ENCODE data around the gene C19orf81. TPM values are rescaled to one million over a fixed set of nuclear protein-coding genes. Genes with fewer than 3 reads are reported as not detected.
A peak's percentile ranks its signal among the peaks of the same experiment; 100 is the strongest.

C19orf81 gene
- total RNA-seq, 1 experiment from 2014 or later = not detected

DNA sequence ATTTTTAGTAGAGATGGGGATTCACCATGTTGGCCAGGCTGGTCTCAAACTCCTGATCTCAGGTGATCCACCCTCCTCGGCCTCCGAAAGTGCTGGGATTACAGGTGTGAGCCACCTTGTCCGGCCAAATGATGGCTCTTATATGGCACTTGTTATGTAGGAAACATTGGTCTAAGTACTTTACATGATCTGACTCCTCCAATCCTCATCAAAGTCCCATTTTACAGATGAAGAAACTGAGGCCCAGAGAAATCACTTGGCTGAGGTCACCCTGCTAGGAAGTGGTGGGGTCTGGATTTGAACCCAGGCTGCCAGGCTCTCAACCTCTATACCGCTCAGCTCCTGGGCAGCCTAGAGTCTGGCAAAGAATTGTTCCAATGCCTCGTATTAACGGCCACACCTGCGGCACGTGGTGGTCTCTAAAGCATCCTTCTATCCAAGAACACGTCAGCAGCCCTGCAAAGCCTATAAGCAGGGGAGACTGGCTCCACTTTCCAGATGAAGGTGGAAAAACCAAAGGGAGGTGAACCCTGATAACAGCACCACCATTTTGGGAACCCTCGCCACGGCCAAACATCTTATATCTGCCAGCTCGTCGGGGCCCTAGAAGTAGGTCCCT is 52.2 kb downstream of the C19orf81 start:
- Histone ChIP-seq H3F3A (ENCODE audit: insufficient read depth, low read depth) (no peaks in the 10 kb centered on the region), H3K4me1 (replicated peaks; ENCODE audit: insufficient read depth) (no peaks in the 10 kb centered on the region), H3K4me3 (no peak overlapping the region), H3K79me2 (ENCODE audit: low read depth) (no peaks in the 10 kb centered on the region), H2AFZ (no peak overlapping the region), H3K4me2 (no peak overlapping the region), H3K36me3 (ENCODE audit: low read depth) (no peaks in the 10 kb centered on the region), H3K9me2 (ENCODE audit: insufficient read depth) (no peaks in the 10 kb centered on the region), H3K27ac (no peak overlapping the region), H3K9me3 (ENCODE audit: insufficient read depth, low read depth) (no peaks in the 10 kb centered on the region), H4K20me1 (ENCODE audit: insufficient read depth) (peaks cover 5% of the 10 kb centered on the region; the same call in 1 of the 2 replicates), H3K27me3 (ENCODE audit: insufficient read depth, low read depth) (peaks cover 86% of the 10 kb centered on the region)
- intact Hi-C loops (cut with micrococcal nuclease; ENCODE audit: unreplicated experiment) = loop anchor here (10.0 kb wide), 1 partner anchor 313 kb away; the partner anchor contains the start of gene KLK10
- TF ChIP-seq, protein P1, sequence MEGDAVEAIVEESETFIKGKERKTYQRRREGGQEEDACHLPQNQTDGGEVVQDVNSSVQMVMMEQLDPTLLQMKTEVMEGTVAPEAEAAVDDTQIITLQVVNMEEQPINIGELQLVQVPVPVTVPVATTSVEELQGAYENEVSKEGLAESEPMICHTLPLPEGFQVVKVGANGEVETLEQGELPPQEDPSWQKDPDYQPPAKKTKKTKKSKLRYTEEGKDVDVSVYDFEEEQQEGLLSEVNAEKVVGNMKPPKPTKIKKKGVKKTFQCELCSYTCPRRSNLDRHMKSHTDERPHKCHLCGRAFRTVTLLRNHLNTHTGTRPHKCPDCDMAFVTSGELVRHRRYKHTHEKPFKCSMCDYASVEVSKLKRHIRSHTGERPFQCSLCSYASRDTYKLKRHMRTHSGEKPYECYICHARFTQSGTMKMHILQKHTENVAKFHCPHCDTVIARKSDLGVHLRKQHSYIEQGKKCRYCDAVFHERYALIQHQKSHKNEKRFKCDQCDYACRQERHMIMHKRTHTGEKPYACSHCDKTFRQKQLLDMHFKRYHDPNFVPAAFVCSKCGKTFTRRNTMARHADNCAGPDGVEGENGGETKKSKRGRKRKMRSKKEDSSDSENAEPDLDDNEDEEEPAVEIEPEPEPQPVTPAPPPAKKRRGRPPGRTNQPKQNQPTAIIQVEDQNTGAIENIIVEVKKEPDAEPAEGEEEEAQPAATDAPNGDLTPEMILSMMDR (conservative IDR thresholded peaks at IDR 0.05) = no peak
- peak; percentile 17; the same call in 1 of the 2 replicates for TF ChIP-seq EZH2 (IDR thresholded peaks at IDR 0.05; ENCODE audit: low read depth)
- no peak for DNase-seq
- CTCF ChIA-PET = no interaction called here
- POLR2A ChIA-PET (ENCODE audit: unreplicated experiment) = no interaction called here
- no TSS peak for BruUV-seq (replicated peaks)

DNA sequence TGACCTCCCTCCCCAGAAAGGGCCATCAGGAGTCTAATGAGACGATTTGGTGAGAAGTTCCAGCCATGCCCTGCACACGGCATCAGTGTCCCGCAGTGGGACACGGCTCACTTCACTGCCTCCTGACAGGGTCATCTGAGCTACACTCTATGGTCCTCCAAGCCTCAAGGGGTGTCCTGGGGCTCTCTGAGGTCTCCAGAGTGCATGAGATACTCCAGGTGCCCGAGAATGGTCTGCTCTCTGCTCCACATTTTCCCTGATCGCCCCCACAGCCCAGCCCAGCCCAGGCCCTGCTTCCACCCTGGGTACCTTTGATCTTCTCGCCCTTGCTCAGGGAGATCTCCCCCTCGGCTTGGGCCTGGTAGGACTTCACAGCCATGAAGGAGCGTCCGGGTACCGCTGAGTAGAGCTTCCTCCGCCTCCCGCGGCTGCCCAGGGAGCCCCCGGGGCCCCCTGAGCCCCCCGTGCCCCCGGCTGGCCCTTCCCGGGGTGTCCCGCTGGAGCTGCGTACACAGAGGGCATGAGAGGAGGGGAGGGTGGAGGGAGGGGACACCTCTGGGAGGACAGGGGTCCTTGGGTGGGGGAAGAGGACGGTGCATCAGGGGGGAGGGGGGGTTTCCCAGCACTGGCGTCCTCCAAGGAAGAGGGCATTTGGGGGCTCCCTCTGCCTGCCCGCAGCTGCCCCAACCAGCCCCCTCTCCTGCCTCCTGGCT is 53.1 kb downstream of the C19orf81 start:
- Histone ChIP-seq H3K27ac (no peak overlapping the region), H2AFZ (no peak overlapping the region), H3K36me3 (ENCODE audit: low read depth) (no peaks in the 10 kb centered on the region), H3F3A (ENCODE audit: insufficient read depth, low read depth) (no peaks in the 10 kb centered on the region), H3K79me2 (ENCODE audit: low read depth) (no peaks in the 10 kb centered on the region), H3K4me3 (no peak overlapping the region), H4K20me1 (ENCODE audit: insufficient read depth) (peaks cover 5% of the 10 kb centered on the region; the same call in 1 of the 2 replicates), H3K4me1 (replicated peaks; ENCODE audit: insufficient read depth) (no peaks in the 10 kb centered on the region), H3K9me2 (ENCODE audit: insufficient read depth) (no peaks in the 10 kb centered on the region), H3K27me3 (ENCODE audit: insufficient read depth, low read depth) (peaks cover 89% of the 10 kb centered on the region), H3K9me3 (ENCODE audit: insufficient read depth, low read depth) (no peaks in the 10 kb centered on the region), H3K4me2 (no peak overlapping the region)
- no peak for DNase-seq
- ChIA-PET CTCF (no interaction called here), POLR2A (ENCODE audit: unreplicated experiment) (no interaction called here)
- TF ChIP-seq, protein P1 (conservative IDR thresholded peaks at IDR 0.05) = no peak
- no peak for TF ChIP-seq EZH2 (IDR thresholded peaks at IDR 0.05; ENCODE audit: low read depth)
- intact Hi-C loops (cut with micrococcal nuclease; ENCODE audit: unreplicated experiment) = loop anchor here (10.0 kb wide), 1 partner anchor 312 kb away; the partner anchor contains the start of gene KLK10
- no TSS peak for BruUV-seq (replicated peaks)

DNA sequence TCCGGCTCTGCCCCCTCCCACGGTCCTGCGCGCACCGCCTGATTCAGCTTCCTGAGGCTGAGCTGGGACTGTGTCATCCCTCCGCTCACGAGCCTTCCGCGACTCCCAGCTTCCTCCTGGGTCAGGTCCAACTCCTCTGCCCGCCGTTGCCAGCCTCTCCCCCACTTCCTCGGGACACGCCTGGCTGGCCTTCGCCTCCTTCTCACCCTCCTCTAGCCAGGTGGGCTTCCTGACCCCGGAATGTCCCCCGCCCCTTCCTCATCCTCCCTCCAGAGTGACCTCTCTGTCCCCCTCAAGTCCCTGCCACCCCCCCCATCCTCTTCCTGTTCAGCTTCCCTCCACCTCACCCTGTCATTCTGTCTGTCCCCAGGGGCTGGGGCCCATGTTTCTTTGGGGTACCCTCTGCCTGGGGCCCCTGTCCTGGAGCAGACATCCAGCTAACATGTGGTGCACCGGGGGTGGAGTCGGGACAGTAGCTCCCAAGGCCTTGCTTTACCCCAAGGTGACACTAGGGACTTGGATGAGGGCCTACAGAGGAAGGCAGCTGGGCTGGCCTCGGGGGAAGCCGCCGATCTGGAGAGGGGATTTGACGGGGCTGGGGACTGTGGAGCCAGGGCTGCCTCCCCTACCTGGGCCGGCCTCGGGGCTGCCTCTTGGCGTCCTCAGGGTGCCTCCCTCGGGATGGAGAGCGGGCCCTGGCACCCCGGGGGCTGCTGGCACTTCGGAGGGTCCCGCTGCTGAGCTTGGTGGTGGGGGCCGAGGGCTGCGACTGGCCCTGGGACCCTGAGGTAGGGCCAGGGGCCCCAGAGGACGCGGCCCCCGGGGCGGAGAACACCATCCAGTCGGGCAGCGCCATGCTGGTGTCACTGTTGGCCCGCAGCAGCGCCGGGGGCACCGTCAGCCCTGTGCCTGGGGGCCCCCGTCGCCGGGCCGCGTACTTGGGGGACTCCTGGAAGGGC is 53.9 kb downstream of the C19orf81 start:
- Histone ChIP-seq H3K79me2 (ENCODE audit: low read depth) (no peaks in the 10 kb centered on the region), H3K4me1 (replicated peaks; ENCODE audit: insufficient read depth) (no peaks in the 10 kb centered on the region), H4K20me1 (ENCODE audit: insufficient read depth) (peaks cover 5% of the 10 kb centered on the region; the same call in 1 of the 2 replicates), H2AFZ (no peak overlapping the region), H3K27me3 (ENCODE audit: insufficient read depth, low read depth) (peaks cover 89% of the 10 kb centered on the region), H3K27ac (no peak overlapping the region), H3K36me3 (ENCODE audit: low read depth) (no peaks in the 10 kb centered on the region), H3K4me3 (no peak overlapping the region), H3F3A (ENCODE audit: insufficient read depth, low read depth) (no peaks in the 10 kb centered on the region), H3K9me2 (ENCODE audit: insufficient read depth) (no peaks in the 10 kb centered on the region), H3K9me3 (ENCODE audit: insufficient read depth, low read depth) (no peaks in the 10 kb centered on the region), H3K4me2 (no peak overlapping the region)
- DNase-seq = no peak
- TF ChIP-seq, protein P1 (conservative IDR thresholded peaks at IDR 0.05) = no peak
- no peak for TF ChIP-seq EZH2 (IDR thresholded peaks at IDR 0.05; ENCODE audit: low read depth)
- no TSS peak for BruUV-seq (replicated peaks)
- CTCF ChIA-PET = interaction anchor here (0.6 to 0.7 kb wide), 2 partner anchors 56 to 754 kb away, joined by 4 to 7 read pairs; no protein-coding TSS in a partner anchor
- POLR2A ChIA-PET (ENCODE audit: unreplicated experiment) = no interaction called here
- intact Hi-C loops (cut with micrococcal nuclease; ENCODE audit: unreplicated experiment) = loop anchor here (10.0 kb wide), 1 partner anchor 312 kb away; the partner anchor contains the start of gene KLK10
